ENCODE data around the gene C16orf96. TPM values are rescaled to one million over a fixed set of nuclear protein-coding genes. Genes with fewer than 3 reads are reported as not detected.

C16orf96 gene
- total RNA-seq, 6 experiments from 2014 or later, result not detected

GRCh38 chr16:4520913-4521312 lies 35.2 kb upstream of the C16orf96 start:
- Mint-ChIP-seq H3K4me3 (no peak overlapping the region), H3K27me3 (ENCODE audit: insufficient read depth) (peaks cover 5% of the 10 kb centered on the region; the same call in 1 of the 2 replicates), H3K4me1 (ENCODE audit: low read depth) (no peaks in the 10 kb centered on the region; the same call in 1 of the 2 replicates), H3K36me3 (ENCODE audit: low read depth) (no peaks in the 10 kb centered on the region), H3K27ac (no peak overlapping the region), H3K9me3 (no peaks in the 10 kb centered on the region)
- no peak for DNase-seq
- TF ChIP-seq CTCF (IDR thresholded peaks at IDR 0.05), result no peak

GRCh38 chr16:4522051-4522581 lies 34.0 kb upstream of the C16orf96 start:
- no peak for TF ChIP-seq CTCF (IDR thresholded peaks at IDR 0.05)
- no peaks in the 10 kb centered on the region; the same call in 1 of the 2 replicates for H3K4me1 Mint-ChIP-seq (ENCODE audit: low read depth)
- peaks cover 7% of the 10 kb centered on the region; the same call in 1 of the 2 replicates for H3K27me3 Mint-ChIP-seq (ENCODE audit: insufficient read depth)
- no peak overlapping the region for H3K27ac Mint-ChIP-seq
- no peak for DNase-seq
- no peaks in the 10 kb centered on the region for H3K9me3 Mint-ChIP-seq
- H3K4me3 Mint-ChIP-seq, result no peak overlapping the region
- no peaks in the 10 kb centered on the region for H3K36me3 Mint-ChIP-seq (ENCODE audit: low read depth)

- Mint-ChIP-seq H3K27me3 (ENCODE audit: insufficient read depth) (peaks cover 7% of the 10 kb centered on the region; the same call in 1 of the 2 replicates), H3K4me1 (ENCODE audit: low read depth) (no peaks in the 10 kb centered on the region; the same call in 1 of the 2 replicates), H3K4me3 (no peak overlapping the region), H3K27ac (no peak overlapping the region), H3K9me3 (no peaks in the 10 kb centered on the region), H3K36me3 (ENCODE audit: low read depth) (no peaks in the 10 kb centered on the region)
- no peak for DNase-seq
- TF ChIP-seq CTCF (IDR thresholded peaks at IDR 0.05), result no peak
Observed at GRCh38 chr16:4523686-4524085, 32.5 kb upstream of the C16orf96 start.

- no peak overlapping the region for H3K27ac Mint-ChIP-seq
- H3K4me1 Mint-ChIP-seq (ENCODE audit: low read depth), result peaks cover 7% of the 10 kb centered on the region
- no peaks in the 10 kb centered on the region for H3K9me3 Mint-ChIP-seq
- H3K36me3 Mint-ChIP-seq (ENCODE audit: low read depth), result no peaks in the 10 kb centered on the region
- no peak for DNase-seq
- H3K27me3 Mint-ChIP-seq (ENCODE audit: insufficient read depth), result peaks cover 11% of the 10 kb centered on the region
- TF ChIP-seq CTCF (IDR thresholded peaks at IDR 0.05), result no peak
- H3K4me3 Mint-ChIP-seq, result no peak overlapping the region
Observed at GRCh38 chr16:4524571-4524970, 31.6 kb upstream of the C16orf96 start.

GRCh38 chr16:4525069-4525468 lies 31.1 kb upstream of the C16orf96 start:
- Mint-ChIP-seq H3K9me3 (no peaks in the 10 kb centered on the region), H3K27me3 (ENCODE audit: insufficient read depth) (peaks cover 16% of the 10 kb centered on the region), H3K4me1 (ENCODE audit: low read depth) (peaks cover 8% of the 10 kb centered on the region), H3K36me3 (ENCODE audit: low read depth) (no peaks in the 10 kb centered on the region), H3K4me3 (no peak overlapping the region), H3K27ac (no peak overlapping the region)
- no peak for TF ChIP-seq CTCF (IDR thresholded peaks at IDR 0.05)
- DNase-seq, result no peak

Data from HFFc6 (cell line).